Ascending aorta (tissue), 2 donors: ENCODE measurements around the gene PREX1. TPM values are rescaled to one million over a fixed set of nuclear protein-coding genes. Genes with fewer than 3 reads are reported as not detected.

Source experiments
- DNase-seq, 2 donors: peaks; one replicate each; pipeline ENCODE4 v3.0.0-alpha.2; 2019; ENCODE audit warnings: low spot score in 2 of 2
- H3K27ac ChIP-seq, 2 donors: fragments of 200-600 bp; sonication (generic); one replicate each; pipeline ENCODE4 v1.5.1; 2016 to 2017; ENCODE audit warnings: mild to moderate bottlenecking in 1 of 2
- H3K27me3 ChIP-seq: fragments of 200-600 bp; sonication (generic); one replicate; pipeline ENCODE4 v1.5.1; 2017
- H3K36me3 ChIP-seq, 2 donors: fragments of 200-600 bp; sonication (generic); one replicate each; pipeline ENCODE4 v1.5.1; 2016
- H3K4me1 ChIP-seq, 2 donors: fragments of 200-600 bp; sonication (generic); one replicate each; pipeline ENCODE4 v1.5.1; 2016 to 2017; ENCODE audit warnings: mild to moderate bottlenecking in 1 of 2
- H3K4me3 ChIP-seq, 2 donors: fragments of 200-600 bp; sonication (generic); one replicate each; pipeline ENCODE4 v1.5.1; 2016 to 2017; ENCODE audit warnings: mild to moderate bottlenecking in 1 of 2
- H3K9me3 ChIP-seq, 2 donors: fragments of 200-600 bp; sonication (generic); one replicate each; pipeline ENCODE4 v1.5.1; 2016
- CTCF ChIP-seq, 3 experiments: fragments of 200-600 bp in 2 of 3; fragments of 450-650 bp in 1 of 3; sonication (generic) in 2 of 3; IDR thresholded peaks; one replicate each; pipeline ENCODE4 v1.5.1; 2016 to 2019; ENCODE audit warnings: antibody characterized with exemption in 3 of 3, mild to moderate bottlenecking in 1 of 3, moderate library complexity in 1 of 3
- intact Hi-C: fragments of 100-400 bp; cut with DNase I; formaldehyde crosslinking; loops from one replicate; pipeline ENCODE4 v1.15.1; 2023
- total RNA-seq: library from RNA; depleted of rRNA; stranded (reverse); fragments of >200 nt; gene quantifications from one replicate; pipeline ENCODE4 v1.1.0, GENCODE V29; 2016

The PREX1 gene
- total RNA-seq, 1 donor from 2014 or later = 75.4 TPM

DNA sequence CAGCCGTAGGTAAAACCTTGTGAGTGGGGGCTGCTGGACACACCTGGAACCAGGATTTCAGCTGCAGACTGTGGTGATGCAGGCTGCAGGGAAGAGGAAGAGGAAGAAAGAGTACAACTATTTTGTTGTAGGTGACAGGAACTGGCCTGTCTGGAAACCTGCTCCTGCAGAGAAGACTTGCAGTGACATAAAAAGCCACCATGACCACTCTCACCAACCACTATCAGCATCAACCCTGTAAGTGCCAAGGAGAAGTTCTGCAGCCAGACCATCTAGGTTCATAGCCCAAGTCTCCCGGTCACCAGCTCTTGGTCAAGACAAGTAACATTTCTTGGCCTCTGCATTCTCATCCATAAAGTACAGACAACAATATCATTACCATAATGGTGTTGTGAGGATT is 91.2 kb downstream of the PREX1 start:
- intact Hi-C loops = loop anchor here (5.0 kb wide), 1 partner anchor 51 kb away; no protein-coding TSS in a partner anchor

GRCh38 chr20:48736231-48736630 is 91.6 kb downstream of the PREX1 start:
- H3K9me3 ChIP-seq = no peaks in the 10 kb centered on the region
- DNase-seq = no peak
- no peak overlapping the region for H3K27ac ChIP-seq
- peaks cover 16 to 42% of the 10 kb centered on the region in 2 donors for H3K4me1 ChIP-seq
- no peak for TF ChIP-seq CTCF (IDR thresholded peaks at IDR 0.05)
- peaks cover 0 to 9% of the 10 kb centered on the region in 2 donors for H3K36me3 ChIP-seq
- intact Hi-C loops = loop anchor here (5.0 kb wide), 1 partner anchor 51 kb away; no protein-coding TSS in a partner anchor
- no peak overlapping the region for H3K4me3 ChIP-seq
- H3K27me3 ChIP-seq = no peaks in the 10 kb centered on the region

More for the DNA sequence above, 91.2 kb downstream of the PREX1 start:
- peaks cover 16 to 42% of the 10 kb centered on the region in 2 donors for H3K4me1 ChIP-seq
- no peak overlapping the region for H3K4me3 ChIP-seq
- no peaks in the 10 kb centered on the region for H3K27me3 ChIP-seq
- H3K27ac ChIP-seq = no peak overlapping the region
- peaks cover 2 to 13% of the 10 kb centered on the region in 2 donors for H3K36me3 ChIP-seq
- TF ChIP-seq CTCF (IDR thresholded peaks at IDR 0.05) = no peak
- no peak for DNase-seq
- no peaks in the 10 kb centered on the region for H3K9me3 ChIP-seq

DNA sequence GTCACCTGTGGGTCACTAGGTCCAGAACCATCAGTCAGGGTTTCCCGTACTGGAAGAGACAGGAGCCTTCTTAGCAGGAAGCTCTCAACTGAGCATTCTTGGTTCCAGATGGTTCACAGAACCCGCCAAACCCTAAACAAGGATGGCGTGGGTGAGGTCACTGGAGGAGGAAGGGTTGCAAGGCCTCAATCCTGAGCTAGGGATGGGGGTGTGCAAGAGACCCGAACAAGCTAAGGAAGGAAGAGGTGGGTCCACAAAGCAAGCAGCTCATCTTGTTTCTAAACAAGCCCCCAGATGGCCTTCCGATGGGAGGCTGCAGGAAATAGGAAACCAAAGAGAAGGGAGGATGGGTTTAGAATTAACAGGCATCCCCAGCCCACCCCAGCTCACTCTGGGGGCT is 92.7 kb downstream of the PREX1 start:
- H3K4me1 ChIP-seq = peaks cover 16 to 42% of the 10 kb centered on the region in 2 donors
- H3K27ac ChIP-seq = no peak overlapping the region
- no peaks in the 10 kb centered on the region for H3K27me3 ChIP-seq
- intact Hi-C loops = loop anchor here (5.0 kb wide), 1 partner anchor 52 kb away; no protein-coding TSS in a partner anchor
- H3K36me3 ChIP-seq = peaks cover 0 to 8% of the 10 kb centered on the region in 2 donors
- DNase-seq = no peak
- no peak overlapping the region for H3K4me3 ChIP-seq
- no peaks in the 10 kb centered on the region for H3K9me3 ChIP-seq
- no peak for TF ChIP-seq CTCF (IDR thresholded peaks at IDR 0.05)

DNA sequence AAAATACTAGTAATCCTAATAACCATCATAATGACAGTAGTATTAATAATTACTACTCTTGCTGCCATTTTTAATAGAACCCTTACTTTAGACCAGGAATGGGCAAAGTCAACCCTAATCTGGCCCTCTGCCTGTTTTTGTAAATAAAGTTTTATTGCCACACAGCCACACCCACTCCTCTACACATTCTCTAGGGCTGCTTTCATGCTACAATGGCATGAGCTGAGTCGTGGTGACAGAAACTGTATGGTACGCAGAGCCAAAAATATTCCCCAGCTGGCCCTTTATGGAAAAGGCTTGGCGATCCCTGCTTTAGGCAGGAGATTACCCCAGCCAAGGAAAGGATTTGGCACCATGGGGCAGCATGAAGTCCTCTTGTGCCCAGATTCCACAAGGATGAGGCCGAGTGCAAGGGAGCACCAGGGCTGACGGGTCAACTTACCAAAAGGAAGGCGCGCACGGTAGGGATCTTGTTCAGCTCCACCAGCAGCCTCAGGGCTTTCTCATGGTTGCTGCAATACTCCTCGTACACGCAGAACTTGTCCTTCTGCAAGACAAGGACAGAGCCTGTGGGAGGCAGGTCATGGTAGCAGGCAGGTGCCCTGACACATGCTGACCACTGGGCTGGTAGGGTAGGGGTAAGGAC is 93.6 kb downstream of the PREX1 start:
- intact Hi-C loops = no loop called here
- peaks cover 0 to 8% of the 10 kb centered on the region in 2 donors for H3K36me3 ChIP-seq
- no peaks in the 10 kb centered on the region for H3K9me3 ChIP-seq
- DNase-seq = no peak
- no peak for TF ChIP-seq CTCF (IDR thresholded peaks at IDR 0.05)
- H3K4me1 ChIP-seq = peaks cover 16 to 40% of the 10 kb centered on the region in 2 donors
- H3K4me3 ChIP-seq = no peak overlapping the region
- no peaks in the 10 kb centered on the region for H3K27me3 ChIP-seq
- H3K27ac ChIP-seq = peak overlapping the region; percentile 19 to 47

DNA sequence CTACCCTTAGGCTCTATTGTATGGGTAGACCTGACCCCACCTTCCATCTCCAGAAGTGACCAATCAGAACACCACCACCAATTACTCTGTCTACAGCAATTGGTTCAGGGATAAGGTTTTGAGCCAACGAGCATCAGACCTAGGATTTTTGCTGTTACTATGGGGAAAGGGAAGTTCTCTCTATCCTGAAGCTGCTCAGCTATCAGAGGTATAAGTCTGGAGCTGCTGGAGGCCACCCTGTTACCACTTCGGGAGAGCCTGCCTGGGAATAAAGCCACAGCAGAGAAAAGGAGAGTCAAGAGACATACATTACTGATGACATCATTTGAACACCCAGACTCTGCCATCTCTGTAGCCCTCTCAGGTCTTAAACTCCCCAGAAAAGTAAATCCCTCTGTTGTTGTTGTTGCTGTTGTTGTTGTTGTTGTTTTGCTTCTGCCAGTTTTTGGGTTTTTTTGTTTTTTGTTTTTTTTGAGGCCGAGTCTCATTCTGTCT is 94.5 kb downstream of the PREX1 start:
- H3K9me3 ChIP-seq = no peaks in the 10 kb centered on the region
- H3K36me3 ChIP-seq = peaks cover 0 to 8% of the 10 kb centered on the region in 2 donors
- H3K4me3 ChIP-seq = no peak overlapping the region
- intact Hi-C loops = no loop called here
- peak overlapping the region; percentile 11 to 16 for H3K27ac ChIP-seq
- DNase-seq = no peak
- H3K27me3 ChIP-seq = no peaks in the 10 kb centered on the region
- H3K4me1 ChIP-seq = peaks cover 16 to 34% of the 10 kb centered on the region in 2 donors
- TF ChIP-seq CTCF (IDR thresholded peaks at IDR 0.05) = no peak
